ENCODE measurements around the gene CDRT4.

- TF ChIP-seq CTCF (IDR thresholded peaks at IDR 0.05) (no peak), POLR2A (IDR thresholded peaks at IDR 0.05) (no peak)
Measured at GRCh38 chr17:15431766-15432165, 35.7 kb downstream of the CDRT4 start.

Data from thyroid gland (tissue), 4 donors.